ENCODE measurements around the gene C5.

DNA sequence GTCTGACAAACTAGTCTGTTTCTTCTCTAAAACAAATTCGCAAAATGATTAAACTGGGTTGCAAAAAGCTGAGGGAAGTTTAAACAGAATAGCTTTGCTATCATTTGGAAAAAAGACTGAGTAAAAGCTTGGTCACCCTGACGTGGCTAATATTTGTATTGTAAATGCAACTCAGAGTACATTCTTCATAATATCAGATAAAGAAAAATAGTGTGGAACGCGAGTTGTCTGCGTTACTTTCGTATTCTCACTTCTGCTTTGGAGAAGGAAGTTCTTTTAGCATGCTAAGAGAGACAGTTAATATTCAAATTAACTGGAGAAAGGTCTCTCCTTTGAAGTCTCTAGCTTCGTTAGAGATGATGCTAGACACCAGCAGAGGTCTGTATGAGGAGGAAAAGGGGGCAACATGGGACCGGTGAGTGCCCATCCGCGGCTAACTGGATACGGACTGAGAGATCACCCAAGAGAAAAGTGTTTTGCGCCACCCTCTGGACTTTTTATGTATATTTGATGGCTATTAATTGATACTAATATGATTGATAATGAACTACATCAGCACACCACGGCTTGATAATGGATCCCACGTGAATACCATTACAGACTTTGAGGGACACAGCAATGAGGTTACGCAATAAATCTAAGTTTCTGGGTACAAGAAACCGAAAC lies 21.8 kb upstream of the C5 start:
- TF ChIP-seq BHLHE40 (IDR thresholded peaks at IDR 0.05; ENCODE audit: low read length) = no peak
- no peak for TF ChIP-seq CHD2 (IDR thresholded peaks at IDR 0.05; ENCODE audit: low read depth, low read length)
- no peak for TF ChIP-seq POLR2H (tag; IDR thresholded peaks at IDR 0.05; ENCODE audit: low read depth)
- TF ChIP-seq, protein P1, sequence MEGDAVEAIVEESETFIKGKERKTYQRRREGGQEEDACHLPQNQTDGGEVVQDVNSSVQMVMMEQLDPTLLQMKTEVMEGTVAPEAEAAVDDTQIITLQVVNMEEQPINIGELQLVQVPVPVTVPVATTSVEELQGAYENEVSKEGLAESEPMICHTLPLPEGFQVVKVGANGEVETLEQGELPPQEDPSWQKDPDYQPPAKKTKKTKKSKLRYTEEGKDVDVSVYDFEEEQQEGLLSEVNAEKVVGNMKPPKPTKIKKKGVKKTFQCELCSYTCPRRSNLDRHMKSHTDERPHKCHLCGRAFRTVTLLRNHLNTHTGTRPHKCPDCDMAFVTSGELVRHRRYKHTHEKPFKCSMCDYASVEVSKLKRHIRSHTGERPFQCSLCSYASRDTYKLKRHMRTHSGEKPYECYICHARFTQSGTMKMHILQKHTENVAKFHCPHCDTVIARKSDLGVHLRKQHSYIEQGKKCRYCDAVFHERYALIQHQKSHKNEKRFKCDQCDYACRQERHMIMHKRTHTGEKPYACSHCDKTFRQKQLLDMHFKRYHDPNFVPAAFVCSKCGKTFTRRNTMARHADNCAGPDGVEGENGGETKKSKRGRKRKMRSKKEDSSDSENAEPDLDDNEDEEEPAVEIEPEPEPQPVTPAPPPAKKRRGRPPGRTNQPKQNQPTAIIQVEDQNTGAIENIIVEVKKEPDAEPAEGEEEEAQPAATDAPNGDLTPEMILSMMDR (IDR thresholded peaks at IDR 0.05 in 2 of 3, conservative IDR thresholded peaks at IDR 0.05 in 1 of 3; ENCODE audit: insufficient read depth in 2 of 3, low read depth in 1 of 3, low read length in 3 of 3) = no peak
- TF ChIP-seq MECOM (CRISPR knock-in tag; IDR thresholded peaks at IDR 0.05) = no peak
